HG03025 (cell line): ENCODE results near the gene ELAVL2.

Experiments used
- ATAC-seq: cut with Tn5 transposase; IDR thresholded peaks from one replicate; pipeline ENCODE4 v1.9.1; 2021; ENCODE audit warnings: mild to moderate bottlenecking, moderate library complexity; ENCODE audit not compliant: unreplicated experiment, low FRiP score

The ELAVL2 gene

DNA sequence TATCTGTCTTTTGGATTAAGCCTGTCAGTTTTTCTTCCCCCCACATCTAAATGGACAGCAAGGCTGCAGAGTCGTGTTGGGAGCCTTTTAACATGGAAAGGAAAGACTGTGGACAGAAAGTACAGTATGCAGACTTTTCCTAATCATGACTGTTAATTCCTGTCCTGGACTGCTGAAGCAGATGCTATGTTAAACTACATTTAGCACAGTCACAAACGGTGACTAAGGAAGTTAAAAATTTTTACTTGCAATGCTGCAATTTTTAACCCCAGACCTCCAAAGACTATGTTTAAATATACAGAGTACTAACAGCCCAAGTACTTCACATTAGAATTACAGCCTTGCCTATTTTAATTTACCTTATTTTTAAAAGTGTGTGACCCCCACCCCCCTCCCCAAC is 51.8 kb downstream of the ELAVL2 start:
- ATAC-seq = no peak

DNA sequence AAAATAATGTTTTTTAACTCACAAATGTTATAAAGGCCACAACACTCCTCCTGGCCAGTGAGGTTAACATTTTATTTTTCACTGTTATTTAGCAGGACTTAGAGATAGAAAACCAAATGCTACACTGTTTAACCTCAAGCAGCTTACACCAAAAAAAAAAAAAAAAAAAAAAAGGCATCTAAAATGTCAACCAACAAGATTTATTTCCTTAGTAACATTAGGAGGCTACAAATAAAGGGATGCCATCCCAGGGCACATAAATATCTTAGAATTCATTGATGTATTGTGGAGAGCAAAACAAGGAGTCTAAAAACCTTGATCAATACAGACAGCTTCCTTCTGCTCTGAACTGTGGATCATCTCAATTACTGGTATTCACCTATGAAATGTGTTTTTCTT is 53.7 kb downstream of the ELAVL2 start:
- no peak for ATAC-seq

DNA sequence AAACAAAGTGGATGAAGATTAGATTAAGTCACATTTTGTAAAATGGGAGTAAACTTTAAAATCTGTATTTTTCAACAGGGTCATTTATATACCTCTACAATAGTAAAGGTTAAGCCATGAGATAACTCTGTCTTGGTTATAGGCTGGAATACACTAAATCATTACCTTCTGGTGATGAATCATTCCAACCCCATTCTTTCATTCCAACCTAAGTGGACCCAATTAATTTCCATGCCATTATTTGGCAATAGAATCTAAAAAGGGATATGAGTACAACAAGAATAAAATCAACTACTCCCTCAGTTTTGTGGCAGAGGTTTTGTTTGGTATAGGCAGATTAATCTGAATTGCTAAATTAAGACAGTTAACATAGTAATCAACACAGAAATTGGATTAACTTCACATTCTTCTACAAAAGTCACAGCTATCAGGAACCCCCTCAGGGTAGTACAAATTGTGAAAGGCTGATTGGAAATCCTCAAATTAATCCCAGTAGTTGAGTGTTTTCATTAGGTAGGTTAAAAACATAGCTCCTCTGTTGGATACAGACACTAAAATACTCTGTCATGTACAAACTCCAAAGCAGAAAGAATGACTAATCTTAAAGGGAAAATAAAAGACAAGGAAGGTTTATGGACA is 54.2 kb downstream of the ELAVL2 start:
- no peak for ATAC-seq

DNA sequence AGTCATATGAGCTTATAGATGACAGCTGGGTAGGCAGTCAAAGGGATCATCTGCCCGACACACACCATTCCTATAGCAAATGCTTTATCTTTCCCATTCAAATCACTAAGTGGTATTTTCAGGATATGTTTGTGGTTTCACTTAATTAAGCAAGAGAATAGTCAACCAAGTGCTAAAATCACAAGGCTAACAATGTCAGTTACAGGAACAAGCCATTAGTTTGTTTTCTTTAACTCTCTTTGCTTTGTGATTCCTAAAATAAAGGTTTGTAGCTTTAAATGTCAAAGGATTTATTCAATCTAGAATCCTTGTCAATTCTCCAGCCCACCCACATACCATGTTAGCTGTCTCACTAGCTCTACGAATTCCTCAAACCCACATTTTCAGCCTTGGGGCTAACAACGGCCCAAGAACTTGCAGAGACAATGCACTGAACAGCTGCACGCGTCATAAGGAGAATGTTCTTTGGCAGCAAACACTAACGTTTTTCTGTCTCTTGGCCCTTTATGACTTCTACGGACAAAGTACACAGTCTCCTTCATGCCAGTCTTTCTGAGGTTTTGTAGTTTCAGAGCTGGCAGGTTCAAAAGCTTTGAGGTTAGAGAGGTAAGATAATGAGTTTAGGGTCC is 56.6 kb downstream of the ELAVL2 start:
- ATAC-seq = no peak

DNA sequence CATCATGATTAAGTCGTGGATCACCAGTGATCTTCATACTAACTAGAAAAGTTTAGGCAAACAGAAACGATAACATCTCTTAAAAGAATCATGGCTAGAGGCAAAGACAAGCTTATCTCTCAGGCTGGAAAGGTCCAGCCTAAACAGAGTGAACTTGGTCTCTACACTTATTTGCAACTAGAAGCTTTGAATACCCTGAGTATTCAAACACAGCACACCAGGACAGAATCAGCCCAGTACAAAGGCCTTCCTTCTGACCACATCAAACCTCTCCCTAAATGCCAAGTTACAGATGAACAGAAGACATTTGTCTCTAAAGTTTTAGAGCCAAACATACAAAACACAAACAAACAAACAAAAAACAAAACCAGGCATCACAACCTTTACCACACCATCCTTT is 57.2 kb downstream of the ELAVL2 start:
- ATAC-seq = no peak

DNA sequence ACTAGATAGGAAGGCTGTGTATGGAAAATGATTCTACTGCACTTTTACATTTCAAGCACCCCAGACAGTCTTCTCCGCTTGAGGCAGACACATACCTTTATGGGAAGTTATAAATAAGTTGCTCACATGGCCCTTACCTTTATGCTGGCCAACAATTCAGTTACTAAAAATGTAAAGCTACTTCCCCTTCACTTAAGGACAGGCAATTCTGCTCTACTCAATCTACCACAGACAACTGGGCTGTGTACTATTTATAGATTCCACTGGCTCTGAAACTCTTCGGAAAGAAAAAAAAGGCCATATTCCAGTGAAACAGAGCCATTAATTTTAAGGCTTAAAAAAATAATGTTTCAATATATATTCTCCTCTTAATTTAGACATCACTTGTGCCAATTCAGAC is 59.4 kb downstream of the ELAVL2 start:
- ATAC-seq = no peak

DNA sequence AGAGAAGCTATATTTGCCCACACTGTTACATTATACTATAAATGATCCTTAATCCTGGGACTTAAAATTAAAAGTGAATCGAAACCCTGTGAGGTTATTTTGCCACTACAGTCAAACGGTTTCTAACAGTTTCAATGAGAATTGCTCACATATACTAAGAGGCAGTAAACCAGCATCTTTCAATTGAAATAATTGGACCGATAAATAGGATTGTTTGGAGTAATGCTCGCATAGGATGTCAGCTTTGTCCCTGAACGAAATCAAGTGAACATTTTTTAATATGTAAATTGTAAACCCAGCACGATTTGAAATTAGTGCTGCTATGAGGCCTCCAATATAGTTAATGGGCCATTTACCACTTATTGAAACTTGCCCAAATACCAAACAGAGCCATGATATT is 60.5 kb downstream of the ELAVL2 start:
- ATAC-seq = no peak

DNA sequence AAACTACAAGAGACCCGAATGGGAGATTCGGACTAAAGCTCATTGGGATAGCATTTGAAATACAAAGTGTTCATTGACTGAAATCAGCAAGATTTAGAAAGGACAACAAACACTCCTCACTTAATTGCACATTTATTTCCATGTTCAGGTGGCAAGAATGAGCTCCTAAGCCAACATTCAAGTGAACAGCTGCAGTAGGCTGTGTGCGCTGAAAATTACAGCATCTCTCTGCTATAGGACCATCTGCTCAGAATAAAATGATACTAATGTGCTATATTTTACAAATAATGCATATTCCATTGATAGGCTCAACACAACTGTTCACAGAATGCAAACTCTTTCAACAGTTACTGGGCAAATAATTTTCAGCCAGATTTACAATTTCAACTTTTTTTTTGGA is 61.8 kb downstream of the ELAVL2 start:
- ATAC-seq = no peak

DNA sequence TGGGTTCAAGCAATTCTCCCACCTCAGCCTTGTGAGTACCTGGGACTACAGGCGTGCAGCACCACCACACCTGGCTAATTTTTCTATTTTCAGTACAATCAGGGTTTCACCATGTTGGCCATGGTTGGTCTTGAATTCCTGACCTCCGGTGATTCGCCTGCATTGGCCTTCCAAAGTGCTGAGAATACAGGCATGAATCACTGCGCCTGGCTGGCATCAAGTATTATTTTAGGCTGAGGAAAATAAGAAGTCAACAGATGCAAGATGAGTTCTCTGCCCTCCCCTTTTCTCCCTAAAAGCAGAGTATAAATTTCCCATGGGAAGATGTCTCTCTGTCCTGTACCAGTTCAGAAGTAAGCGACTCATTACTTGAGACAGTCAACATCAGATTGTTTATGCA is 71.5 kb downstream of the ELAVL2 start:
- no peak for ATAC-seq

DNA sequence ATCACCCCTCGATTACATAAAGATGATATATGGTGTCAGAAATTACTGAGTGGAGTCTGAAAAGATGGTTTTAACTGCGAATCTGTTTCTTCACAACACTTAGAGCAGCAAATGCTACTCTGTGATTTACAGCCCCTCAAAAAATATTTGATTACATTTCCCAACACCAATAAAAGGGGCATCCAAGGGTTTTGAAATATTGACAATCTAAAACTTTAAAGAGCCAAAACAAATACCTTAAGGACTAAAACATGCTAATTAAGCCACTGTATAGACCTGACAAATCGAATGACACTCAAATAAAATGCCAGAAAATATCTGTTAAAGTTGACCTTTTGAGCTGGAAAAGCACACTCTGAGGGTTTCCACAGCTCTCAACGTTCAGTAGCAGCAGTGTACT is 73.2 kb downstream of the ELAVL2 start:
- ATAC-seq = no peak

DNA sequence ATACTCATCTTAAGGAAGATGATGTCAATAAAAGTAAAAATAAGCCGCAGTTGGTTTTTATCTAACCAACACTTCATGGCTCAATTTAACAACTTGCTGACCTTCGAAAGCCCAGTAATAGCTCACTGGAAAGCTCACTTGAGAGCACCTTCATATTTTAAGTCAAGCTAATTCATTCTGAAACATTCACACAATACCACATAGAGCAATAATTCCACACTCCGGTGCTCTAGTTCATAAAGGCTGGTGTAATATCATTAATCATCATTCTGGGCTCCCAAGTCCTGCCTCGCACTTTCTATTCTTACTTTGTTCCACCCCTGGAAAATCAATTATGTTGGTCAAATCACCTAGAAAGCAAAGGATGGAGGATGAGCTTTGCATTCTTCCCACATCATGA is 74.4 kb downstream of the ELAVL2 start:
- no peak for ATAC-seq

DNA sequence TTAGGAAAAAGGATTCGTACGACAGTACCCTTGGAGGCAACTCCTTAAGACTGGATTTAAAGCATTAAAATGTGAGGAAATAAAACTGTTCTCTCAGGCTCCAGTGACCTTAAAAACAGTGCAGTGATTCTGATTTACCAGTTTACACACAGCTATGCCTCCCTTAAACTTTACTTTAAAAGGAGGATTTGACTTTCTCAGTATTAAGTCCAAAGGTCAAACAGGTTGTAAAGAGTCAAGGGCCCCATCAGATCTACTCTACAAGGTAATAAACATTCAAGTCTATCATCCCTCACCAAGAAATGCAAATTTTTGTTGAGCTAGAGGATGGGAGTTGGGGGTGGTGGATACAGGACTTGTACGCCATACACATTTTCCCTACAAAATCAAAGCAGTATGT is 75.2 kb downstream of the ELAVL2 start:
- no peak for ATAC-seq

DNA sequence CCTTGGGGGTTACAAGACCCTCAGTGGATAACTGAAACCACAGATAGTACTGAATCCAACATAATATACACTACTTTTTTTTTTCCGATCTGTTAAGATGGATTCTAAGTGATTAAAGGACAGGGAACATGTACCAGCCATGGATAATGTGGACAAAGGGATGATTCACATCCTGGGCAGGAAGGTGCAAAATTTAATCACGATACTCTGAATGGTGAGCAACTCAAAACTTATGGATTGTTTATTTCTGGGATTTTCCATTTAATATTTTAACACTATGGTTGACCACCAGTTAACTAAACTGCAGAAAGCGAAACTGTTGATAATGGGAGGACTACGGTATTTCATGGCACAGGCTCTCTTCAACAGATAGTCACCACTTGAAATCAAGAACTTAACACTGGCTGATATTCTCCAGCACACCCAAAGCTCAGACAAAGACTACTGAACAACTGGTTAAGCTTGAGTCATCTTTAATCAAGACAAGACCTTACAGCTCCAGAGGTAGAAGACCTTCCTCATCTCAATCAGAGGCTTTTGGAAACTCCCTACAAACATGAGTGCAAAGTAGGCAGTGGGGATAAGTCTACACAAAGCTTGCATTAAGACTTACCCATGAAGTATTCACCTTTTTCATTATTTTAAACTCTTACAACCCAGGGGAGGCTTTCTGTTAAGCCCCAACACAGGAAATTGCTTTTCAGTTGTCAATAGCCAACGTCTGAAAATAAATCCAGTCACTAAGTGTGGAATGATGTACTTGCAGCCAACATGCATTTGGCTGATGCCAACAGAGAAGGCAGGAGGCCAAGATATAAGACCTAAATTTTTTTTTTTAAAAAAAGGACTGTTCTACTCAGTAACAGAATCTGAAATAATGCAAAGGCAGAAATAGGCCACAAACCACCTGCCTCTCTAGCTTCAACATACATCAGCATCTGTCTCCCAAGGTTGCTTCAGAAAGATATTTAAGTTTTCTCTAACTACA is 78.7 kb downstream of the ELAVL2 start:
- ATAC-seq = no peak

DNA sequence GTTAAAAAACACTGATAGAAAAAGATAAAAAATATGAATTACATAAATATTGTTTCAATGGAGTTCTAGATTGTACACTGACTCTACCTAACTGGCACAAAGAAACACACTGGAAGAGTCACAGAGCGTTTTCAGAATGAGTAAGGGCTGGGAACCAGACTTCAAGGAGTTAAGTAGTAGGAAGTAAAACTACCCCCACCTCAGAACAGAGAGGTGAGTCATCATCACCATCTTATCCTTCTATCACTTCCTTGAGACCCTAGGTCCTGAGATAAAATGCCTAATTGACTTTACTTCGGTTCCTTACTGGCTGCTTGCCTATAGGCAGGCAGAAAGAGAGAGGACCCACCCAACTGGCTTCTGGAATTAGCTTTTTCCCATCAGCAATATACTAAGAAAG is 79.7 kb downstream of the ELAVL2 start:
- ATAC-seq = no peak

DNA sequence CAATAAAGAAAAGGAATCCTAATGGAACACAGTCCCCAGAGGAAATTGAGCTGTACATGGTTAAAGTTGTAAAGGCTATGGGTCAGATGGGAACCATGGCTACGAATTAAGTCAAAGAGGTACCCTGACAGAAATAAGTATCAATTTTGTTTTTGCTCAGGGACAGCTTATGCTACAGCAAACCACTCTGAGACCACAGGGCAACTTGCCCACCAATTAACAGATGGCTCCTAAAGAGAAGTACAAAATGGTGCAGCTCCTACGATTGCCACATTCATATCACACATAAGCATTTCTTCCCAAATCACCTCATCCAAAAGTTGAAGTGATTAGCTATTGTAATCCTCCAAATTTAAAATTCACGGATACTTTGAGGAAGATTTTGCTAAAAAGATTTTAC is 83.0 kb downstream of the ELAVL2 start:
- ATAC-seq = no peak

DNA sequence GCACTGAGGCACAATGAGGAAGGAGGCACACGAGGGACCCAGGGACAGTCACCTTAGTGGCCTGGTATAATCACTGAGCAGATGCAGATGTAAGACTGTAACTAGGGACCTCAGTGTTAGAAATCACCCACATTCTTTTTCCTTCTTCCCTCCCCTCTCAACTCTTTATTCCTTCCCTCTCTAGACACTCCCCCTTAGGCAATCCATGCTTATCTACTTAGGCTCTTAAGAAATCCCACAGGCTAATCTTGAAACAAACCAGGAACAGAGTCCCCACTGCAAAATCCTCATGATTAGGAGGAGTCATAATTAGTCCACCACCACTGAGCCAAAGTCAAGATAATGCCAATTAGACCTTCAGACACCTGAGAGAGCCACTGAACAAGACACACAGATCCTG is 84.7 kb downstream of the ELAVL2 start:
- ATAC-seq = no peak

DNA sequence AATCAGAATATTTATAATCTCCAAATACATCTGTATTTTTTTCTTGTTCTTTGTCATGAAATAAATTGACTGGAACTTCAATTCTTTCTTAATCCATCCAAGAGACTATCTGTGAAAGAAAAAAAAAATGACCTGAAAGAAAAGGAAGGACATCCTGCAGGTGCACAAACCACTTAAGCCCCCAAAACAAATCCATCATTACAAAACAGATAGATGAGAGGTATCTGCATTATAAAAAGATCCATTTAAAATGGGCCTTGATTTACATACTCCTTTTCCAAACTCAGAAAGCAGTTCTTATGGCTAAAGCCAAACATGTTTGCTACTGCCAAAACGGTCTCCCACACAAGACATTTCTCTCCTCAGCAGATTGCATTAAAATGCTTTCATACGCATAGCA is 85.5 kb downstream of the ELAVL2 start:
- ATAC-seq = no peak

DNA sequence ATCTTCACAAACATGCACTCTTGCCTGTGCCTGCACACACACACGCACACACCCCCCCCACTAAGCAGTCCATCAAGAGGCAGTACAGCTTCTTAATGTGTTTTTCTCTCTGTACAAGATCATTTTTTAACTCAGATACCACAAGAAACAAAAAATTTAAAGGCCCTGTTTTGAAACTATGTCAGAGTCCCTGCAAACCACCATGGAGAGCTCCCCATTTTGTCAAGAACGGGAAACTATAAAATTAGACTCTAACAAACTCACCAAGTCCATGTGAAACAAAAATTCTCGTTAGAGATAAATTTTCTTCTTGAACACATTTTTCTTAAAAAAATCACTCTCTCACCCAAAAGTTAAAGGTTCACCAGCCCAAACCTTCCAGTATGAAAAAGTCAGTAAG is 86.3 kb downstream of the ELAVL2 start:
- no peak for ATAC-seq

DNA sequence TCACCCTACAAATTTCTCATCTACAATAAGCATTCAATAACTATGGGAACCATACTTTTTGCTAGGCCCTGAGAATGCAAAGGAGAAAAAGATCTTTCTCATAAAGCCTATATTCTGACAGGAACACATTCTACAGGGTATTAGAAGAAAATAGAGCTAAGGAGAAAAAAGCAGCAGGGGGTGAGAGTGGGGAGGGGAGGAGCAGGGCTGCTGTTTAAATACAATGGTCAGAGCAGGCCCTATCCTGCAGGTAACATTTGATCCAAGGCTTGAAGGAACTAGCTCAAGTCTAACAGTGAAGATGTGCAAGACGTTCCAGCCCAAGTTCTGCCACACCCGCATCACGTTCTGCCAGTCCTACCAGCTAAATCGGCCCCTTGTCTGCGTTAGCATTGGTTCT is 89.7 kb downstream of the ELAVL2 start:
- no peak for ATAC-seq

DNA sequence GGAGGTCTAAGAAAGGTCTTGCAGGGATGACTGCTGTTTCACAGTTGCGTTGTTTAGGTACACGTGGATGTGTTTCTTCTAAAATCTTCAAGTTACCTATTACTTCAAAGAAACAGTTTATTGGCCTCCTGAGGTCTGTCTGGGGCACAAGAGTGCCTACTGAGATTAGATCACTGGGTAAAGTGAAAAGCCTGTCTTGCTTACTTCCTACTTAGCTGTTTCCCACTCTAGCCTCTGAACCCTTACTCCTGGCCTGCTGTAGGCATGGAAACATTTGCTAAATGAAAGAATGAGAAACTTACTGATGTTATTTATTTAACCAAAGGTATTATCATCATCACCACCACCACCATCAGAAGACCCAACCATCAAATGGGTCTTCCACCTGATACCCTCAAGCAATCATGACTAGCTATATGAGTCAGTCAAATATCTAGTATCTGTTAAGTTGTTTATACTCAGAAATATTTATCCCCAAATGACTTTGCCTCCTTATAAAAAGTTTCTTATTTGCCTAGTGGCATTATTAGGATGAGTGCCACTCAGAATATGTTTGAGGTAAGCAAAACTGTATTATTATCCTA is 92.5 kb downstream of the ELAVL2 start:
- ATAC-seq = no peak

DNA sequence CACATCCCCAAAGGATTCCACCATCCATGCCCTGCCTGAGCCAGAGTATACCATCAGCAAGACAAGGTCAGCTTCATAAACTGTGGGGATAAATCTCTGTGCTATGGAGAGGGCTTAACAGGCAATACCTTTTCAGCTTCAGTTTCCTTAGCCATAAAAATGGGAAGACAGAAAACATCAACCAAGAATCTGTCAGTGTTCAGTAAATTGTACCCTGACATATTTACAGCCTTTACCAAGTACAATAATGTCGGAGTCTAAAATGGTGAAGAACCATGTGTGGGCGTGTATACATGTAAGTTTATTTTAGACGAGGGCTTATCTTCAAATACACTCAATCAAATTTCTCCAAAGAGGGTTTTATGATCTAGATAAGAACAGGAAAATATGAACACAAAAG is 94.7 kb downstream of the ELAVL2 start:
- ATAC-seq = no peak
